HG03457 (cell line): Measurements from ENCODE around the gene SEZ6.
"Not testable (repeated sequence)": the region's sequence is repeated elsewhere in the genome, so short reads cannot be mapped to it uniquely, and the experiment has no call there.

Experiments used
- ATAC-seq: cut with Tn5 transposase; IDR thresholded peaks from one replicate; pipeline ENCODE4 v1.9.1; 2021; ENCODE audit warnings: moderate number of reproducible peaks; ENCODE audit not compliant: unreplicated experiment

SEZ6 gene

DNA sequence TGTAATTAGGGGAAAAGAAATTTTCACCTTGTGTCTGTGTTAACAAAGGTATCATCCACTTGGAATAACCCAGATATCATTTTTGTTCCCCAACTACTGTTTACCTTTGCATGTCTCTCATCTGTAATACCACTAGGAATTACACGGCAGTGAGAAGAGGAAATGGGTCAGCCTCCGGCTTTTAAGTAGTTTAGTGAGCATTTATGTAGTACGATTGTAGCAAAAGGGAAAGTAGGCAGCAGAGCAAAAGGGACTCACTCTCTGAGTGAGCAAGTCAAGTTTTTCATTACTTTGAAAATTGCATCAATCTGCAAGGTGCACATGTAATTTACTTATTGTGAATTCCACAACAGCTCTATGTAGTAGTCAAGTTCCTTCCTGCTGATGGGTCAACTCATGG is 65.7 kb downstream of the SEZ6 start:
- ATAC-seq, result no peak

- ATAC-seq, result no peak
These were observed 67.3 kb downstream of the SEZ6 start for GRCh38 chr17:28938552-28938951.

DNA sequence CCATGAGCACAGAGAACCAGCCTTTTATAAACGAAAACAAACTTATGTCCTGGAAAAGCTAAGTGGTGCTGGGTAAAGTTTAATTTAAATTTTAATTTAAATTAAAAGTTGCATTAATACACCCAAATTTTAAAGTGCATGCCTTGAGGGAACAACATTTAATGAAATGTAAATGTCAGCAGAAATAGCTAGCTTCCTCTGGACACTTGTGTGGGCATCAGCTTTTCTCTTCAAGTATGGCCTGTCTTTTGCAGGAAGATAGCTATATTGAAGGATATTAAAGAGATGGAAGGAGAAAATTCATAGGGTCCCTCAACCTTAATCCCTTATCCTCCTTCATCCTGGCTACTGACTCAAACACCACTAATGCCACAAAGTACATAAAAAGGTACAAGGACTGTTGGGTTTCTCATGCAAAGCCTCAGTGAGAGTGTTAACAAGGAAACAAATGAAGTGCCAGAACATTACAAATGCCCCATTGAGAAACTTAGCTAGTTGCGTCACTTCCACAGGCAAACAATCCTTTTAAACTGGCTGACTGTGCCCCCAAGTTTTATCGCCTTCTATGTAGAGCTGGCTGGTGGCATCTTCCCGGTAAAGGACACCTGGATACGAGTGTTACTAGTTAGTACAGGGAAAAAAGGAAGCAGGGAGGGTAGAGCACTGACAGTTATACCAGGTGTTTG is 68.6 kb downstream of the SEZ6 start:
- no peak for ATAC-seq

- no peak for ATAC-seq
These were observed 69.9 kb downstream of the SEZ6 start for GRCh38 chr17:28935744-28936460.

GRCh38 chr17:28934508-28934907 is 71.3 kb downstream of the SEZ6 start:
- ATAC-seq, result not testable (repeated sequence)

DNA sequence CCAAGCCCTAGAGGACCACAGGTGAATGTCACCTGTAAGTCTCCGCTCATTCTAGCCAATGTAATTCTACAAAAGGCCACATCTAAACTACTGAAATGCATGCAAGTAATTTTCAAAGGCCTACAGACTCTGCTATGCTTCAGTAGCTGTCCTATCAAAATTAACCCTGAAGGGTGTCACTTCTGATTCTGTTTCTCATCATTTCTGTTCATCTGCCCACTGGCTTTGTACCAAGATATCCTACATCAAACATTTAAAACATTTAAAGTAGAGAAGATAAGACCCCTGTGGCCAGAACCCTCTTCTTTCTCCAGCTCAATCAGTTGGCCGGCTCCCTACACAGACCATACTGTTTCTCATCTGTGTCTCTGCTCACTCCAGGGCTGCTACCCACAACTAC is 76.0 kb downstream of the SEZ6 start:
- ATAC-seq, result no peak

DNA sequence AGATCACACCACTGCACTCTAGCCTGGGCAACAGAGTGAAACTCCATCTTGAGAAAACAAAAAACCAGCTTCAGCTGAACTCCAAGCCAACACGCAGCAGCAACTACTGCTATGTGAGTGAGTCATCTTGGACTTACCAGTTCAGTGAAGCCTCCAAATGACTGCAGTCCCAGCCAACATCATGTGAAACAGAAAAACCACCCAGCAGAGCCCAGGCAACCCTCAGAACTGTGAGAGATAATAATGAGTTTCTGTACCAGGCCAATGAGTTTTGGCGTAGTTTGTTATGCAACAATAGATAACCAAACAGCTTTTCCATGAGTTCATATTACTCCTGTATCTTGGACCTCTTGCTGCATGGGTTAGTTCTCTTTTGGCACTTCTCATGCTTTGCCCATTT is 77.8 kb downstream of the SEZ6 start:
- ATAC-seq, result no peak

GRCh38 chr17:28926786-28927185 is 79.0 kb downstream of the SEZ6 start:
- no peak for ATAC-seq

GRCh38 chr17:28926366-28926765 is 79.5 kb downstream of the SEZ6 start:
- ATAC-seq, result no peak

DNA sequence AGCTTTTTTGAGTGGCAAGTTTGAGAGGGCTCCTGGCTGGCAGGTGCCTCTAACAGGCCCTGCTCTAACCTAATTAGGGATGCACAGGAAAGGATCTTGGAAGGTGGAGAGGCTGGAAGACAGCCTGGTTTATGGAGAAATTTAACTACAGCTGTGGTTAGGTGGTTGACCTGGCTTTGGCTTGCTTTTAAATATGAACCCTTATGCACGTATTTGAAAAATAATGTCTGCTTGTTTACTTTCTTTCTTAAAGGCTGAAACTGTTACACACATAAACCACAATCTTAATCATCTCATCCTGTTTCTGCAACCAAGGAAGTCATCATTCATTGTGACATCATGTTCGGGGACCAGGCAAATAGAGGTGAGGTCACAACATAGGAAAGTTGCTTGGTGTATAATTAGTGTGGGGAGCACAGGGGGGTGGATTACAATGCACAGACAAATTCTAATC is 79.9 kb downstream of the SEZ6 start:
- ATAC-seq, result no peak

DNA sequence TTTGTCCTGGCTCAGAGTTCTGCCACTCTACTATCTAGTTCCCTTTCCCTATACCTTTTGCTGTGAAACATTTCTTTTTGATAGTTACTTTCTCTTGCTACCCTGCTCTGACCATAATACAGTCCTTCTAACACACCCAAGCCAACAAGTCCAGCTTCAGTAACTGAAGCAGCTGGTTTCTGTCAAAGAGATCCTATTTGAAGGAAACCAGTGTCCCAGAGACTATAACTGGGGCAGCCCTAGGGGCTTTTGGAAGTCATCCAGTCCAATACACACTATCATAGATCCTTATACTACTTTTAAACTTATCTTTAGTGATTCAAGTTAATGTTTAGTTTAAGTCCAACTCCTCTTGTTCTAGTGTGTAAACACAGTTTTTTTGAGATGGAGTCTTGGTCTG is 85.6 kb downstream of the SEZ6 start:
- ATAC-seq, result no peak

DNA sequence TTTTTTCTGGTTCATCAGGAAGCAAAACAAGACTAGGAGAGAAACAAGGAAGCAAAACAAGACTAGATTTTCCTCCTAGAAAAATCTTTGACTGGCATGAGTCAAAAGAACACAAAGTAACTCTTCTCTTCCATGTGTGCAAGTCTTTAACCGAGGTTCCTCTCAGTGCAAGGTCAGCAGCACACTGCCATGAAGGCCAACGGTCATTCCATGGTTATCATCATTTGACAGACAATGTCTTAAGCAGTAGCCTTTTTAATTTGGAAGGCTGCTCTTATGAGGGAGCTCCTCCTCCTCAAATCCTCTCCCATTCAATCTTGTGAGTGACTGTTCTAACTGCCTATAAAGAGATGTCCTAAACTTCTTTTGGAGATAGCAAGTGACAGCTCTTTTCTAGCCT is 87.5 kb downstream of the SEZ6 start:
- no peak for ATAC-seq

GRCh38 chr17:28917465-28917864 is 88.4 kb downstream of the SEZ6 start:
- ATAC-seq, result no peak

DNA sequence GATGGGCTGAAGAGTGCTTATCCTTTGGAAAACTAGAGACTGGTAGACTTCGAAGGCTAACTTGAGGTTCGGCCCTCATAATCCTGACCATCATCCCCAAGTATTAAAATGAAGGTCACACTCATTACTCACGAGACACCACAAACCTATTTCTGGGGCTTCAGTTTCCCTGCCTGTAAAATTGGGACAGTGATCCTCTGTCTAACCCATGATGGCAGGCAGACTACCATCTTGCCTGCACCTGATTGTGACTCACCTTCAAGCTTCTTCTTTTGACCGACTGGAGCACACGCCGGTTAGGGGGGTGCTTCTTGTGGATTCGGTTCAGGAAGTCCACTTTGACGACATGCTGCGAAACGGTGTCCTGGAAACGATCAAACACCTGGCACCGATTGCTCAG is 88.8 kb downstream of the SEZ6 start:
- no peak for ATAC-seq

DNA sequence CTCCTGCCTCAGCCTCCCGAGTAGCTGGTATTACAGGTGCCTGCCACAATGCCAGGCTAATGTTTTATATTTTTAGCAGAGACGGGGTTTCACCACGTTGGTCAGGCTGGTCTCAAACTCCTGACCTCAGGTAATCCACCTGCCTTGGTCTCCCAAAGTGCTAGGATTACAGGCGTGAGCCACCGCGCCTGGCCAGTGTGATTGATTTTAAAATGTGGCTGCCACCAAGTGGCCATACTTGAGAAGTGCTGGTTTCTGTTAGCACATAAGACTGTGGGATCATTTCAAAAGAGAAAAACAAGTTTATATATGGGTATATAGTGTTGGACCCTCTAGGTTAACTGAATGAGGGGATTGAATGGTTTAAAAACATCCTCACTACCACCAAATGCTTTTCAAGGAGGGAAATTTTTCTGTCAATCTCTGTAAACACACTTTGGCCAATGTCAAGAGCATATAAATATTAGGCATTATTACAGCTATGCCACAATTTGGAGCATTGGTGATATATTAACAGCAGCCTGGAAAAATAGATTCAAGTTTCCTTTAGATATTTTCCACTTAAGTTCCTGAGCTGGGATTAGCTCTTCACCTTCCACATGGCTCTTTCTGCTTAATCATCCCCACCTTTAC is 89.4 kb downstream of the SEZ6 start:
- ATAC-seq, result no peak

DNA sequence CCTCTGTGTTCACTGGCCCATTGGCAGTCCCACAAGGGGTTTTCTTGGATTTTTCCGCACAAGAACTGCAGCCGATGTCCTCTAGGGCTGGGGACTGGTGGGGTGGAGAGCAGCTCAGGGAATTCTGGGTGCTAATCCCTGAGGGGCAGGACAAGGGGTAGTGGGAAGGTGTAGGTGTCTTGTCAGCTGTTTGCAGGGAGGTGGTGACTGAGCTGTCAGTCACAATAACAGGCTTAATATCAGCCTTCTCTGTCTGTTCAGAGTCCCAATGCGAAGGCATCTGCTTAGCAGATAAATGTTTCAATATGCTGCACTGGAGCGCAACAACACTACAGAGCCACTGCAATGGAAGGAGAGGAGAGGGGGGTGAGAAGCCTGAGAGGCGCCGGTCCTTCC is 92.9 kb downstream of the SEZ6 start:
- no peak for ATAC-seq

DNA sequence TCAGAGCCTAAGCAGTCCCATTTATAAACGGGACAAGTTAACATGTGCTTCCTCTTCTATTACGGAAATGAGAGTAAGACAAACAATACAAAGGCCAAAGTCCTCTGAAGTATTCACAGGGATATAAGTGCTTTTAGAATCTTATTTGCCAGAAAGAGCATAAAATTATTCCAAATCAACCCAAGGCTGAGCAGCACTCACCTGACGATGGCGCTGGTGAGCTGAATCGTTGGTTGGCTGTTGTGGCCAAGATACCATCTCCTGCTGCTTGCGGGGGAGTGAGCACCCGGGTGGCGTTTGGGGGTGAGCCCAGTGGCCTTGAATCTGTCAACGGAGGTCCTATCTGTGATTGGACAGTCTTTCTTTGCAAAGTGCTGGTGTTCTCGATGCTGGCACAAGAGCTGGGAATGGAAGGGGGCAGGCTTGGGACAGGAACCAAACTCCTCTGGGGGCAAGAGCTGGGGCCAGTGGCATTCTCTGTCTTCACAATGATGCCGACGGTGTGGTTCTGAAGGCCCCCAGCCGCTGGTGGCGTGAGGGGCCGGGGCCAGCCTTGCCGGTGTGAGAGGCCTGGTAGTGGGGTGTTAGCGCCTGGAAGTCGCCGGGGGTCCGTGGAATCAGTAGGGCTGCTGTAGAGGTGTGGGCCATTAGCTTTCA is 93.4 kb downstream of the SEZ6 start:
- no peak for ATAC-seq

- no peak for ATAC-seq
These were observed 94.3 kb downstream of the SEZ6 start for GRCh38 chr17:28911411-28912045.

DNA sequence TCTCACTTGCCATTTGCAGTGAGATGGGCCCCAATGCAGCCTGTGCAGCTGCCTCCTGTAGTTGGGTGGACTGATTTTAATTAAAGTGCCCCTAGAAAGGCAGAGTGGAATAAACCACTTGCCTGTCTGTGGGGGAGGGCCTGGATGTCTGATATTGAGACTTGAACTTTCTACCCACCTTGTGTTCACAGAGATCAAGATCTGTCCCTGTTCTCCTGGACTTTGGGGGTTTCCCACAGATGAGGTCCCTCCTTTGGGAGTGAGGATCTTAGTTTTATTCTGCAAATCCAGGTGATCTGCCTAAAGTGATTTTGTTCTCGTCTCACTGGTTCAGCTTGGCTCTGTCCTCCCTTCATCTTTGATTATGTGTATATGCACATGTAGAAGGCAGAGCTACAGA is 95.3 kb downstream of the SEZ6 start:
- ATAC-seq, result no peak

DNA sequence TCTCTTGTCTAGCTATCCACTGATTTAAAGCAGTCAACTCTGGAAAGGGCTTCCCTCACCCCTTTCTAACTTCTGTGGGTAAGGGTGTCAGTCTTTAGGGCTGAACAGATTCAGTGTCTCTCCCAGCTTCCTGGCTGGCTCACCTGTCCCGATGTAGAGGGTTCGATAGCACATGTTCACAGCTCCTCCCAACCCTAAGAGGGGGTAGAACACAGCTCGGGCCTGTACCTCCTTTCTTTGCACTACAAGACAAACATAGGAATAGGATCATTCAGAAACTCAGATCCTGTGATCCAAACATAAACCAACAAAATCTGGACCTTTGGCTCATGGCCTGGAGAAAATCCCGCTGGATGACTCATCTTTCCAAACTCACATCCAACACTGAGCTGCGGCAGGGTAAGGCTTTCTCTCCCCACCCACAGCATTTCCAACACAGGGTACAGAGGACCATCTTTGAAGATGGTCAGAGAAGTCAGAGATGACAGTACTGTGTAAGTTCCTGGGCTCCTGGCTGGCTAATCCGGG is 97.1 kb downstream of the SEZ6 start:
- ATAC-seq, result no peak
